HUES64 (cell line): ENCODE data around the gene SKIC2.

Experiments used
- H3K27ac ChIP-seq: 2 replicates; pipeline ENCODE4 v1.7.0; 2013; ENCODE audit warnings: low read depth, low read length, inconsistent platforms
- H3K27me3 ChIP-seq: 2 replicates; pipeline ENCODE4 v1.6.1; 2013; ENCODE audit warnings: mild to moderate bottlenecking, low read length; ENCODE audit not compliant: insufficient read depth
- H3K36me3 ChIP-seq: 2 replicates; pipeline ENCODE4 v1.6.1; 2013; ENCODE audit warnings: mild to moderate bottlenecking, low read length; ENCODE audit not compliant: insufficient read depth
- H3K4me1 ChIP-seq: 2 replicates; pipeline ENCODE4 v1.6.1; 2013; ENCODE audit warnings: mild to moderate bottlenecking, low read length, moderate library complexity; ENCODE audit not compliant: insufficient read depth
- H3K4me3 ChIP-seq: 2 replicates; pipeline ENCODE4 v1.5.1; 2013; ENCODE audit warnings: mild to moderate bottlenecking, low read length, moderate library complexity
- H3K9ac ChIP-seq: 2 replicates; pipeline ENCODE4 v1.6.1; 2013; ENCODE audit warnings: mild to moderate bottlenecking, low read depth, low read length
- H3K9me3 ChIP-seq: 2 replicates; pipeline ENCODE4 v1.6.1; 2013; ENCODE audit warnings: low read depth, low read length; ENCODE audit not compliant: insufficient read depth
- WGBS: fragments of 150-250, 120-280 bp; methylation state at CpG from one replicate; pipeline ENCODE4 v1.1.7; 2013; ENCODE audit warnings: missing lambda C conversion rate; 5-methylcytosine and 5-hydroxymethylcytosine counted together

The SKIC2 gene

DNA sequence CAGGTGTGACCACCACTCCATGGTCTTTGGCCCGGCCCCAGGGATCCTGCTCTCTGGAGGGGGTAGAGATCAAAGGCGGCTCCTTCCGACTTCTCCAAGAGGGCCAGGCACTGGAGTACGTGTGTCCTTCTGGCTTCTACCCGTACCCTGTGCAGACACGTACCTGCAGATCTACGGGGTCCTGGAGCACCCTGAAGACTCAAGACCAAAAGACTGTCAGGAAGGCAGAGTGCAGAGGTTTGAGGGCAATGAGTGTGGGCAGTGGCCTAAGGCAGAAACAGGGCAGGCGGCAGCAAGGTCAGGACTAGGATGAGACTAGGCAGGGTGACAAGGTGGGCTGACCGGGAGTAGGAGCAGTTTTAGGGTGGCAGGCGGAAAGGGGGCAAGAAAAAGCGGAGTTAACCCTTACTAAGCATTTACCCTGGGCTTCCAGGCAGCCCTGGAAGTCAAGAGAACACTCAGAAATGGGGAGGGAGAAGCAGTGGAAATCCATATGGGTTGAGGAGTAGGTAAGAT lies 12.5 kb upstream of the SKIC2 start:
- Histone ChIP-seq H3K27me3 (no peaks in the 10 kb centered on the region), H3K36me3 (peaks cover 7% of the 10 kb centered on the region), H3K4me3 (no peak overlapping the region), H3K9ac (no peak overlapping the region), H3K4me1 (peaks cover 8% of the 10 kb centered on the region; the same call in 1 of the 2 replicates), H3K27ac (no peak overlapping the region), H3K9me3 (no peaks in the 10 kb centered on the region)
- WGBS = 86% methylated on average over 11 of the region's 11 CpGs

GRCh38 chr6:31947070-31947675 lies 11.8 kb upstream of the SKIC2 start:
- Histone ChIP-seq H3K27ac (no peak overlapping the region), H3K4me3 (no peak overlapping the region), H3K9me3 (no peaks in the 10 kb centered on the region), H3K36me3 (peaks cover 14% of the 10 kb centered on the region), H3K9ac (no peak overlapping the region), H3K27me3 (no peaks in the 10 kb centered on the region), H3K4me1 (peaks cover 8% of the 10 kb centered on the region; the same call in 1 of the 2 replicates)
- 88% methylated on average over 24 of the region's 24 CpGs for WGBS

DNA sequence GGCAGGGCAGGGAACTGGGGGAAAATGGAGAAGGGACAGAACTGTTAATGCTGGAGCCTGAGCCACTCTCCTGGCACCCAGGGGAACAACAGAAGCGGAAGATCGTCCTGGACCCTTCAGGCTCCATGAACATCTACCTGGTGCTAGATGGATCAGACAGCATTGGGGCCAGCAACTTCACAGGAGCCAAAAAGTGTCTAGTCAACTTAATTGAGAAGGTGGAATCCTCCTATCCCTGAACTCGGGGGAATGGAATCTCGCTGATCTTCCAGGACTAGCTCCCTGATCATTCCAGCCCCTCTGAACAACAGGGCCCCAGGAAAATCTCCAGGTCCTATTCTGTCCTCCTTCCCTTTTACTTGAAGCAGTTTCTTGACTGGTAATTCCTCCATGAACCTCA lies 11.1 kb upstream of the SKIC2 start:
- Histone ChIP-seq H3K9me3 (no peaks in the 10 kb centered on the region), H3K9ac (no peak overlapping the region), H3K4me3 (no peak overlapping the region), H3K27ac (no peak overlapping the region), H3K4me1 (peaks cover 8% of the 10 kb centered on the region; the same call in 1 of the 2 replicates), H3K36me3 (peaks cover 16% of the 10 kb centered on the region), H3K27me3 (no peaks in the 10 kb centered on the region)
- 86% methylated on average over 4 of the region's 4 CpGs for WGBS

- peaks cover 8% of the 10 kb centered on the region; the same call in 1 of the 2 replicates for H3K4me1 ChIP-seq
- 86% methylated on average over 5 of the region's 5 CpGs for WGBS
These were observed 10.7 kb upstream of the SKIC2 start for GRCh38 chr6:31948306-31948705.

GRCh38 chr6:31948753-31949413 lies 10.1 kb upstream of the SKIC2 start:
- Histone ChIP-seq H3K9me3 (no peaks in the 10 kb centered on the region), H3K27me3 (no peaks in the 10 kb centered on the region), H3K27ac (no peak overlapping the region), H3K4me3 (no peak overlapping the region), H3K4me1 (peaks cover 8% of the 10 kb centered on the region; the same call in 1 of the 2 replicates), H3K36me3 (peaks cover 26% of the 10 kb centered on the region), H3K9ac (no peak overlapping the region)
- WGBS = 89% methylated on average over 6 of the region's 6 CpGs

More at GRCh38 chr6:31948306-31948705, 10.7 kb upstream of the SKIC2 start:
- no peak overlapping the region for H3K27ac ChIP-seq
- H3K9me3 ChIP-seq = no peaks in the 10 kb centered on the region
- H3K27me3 ChIP-seq = no peaks in the 10 kb centered on the region
- no peak overlapping the region for H3K4me3 ChIP-seq
- H3K9ac ChIP-seq = no peak overlapping the region
- H3K36me3 ChIP-seq = peaks cover 21% of the 10 kb centered on the region

- Histone ChIP-seq H3K9ac (no peak overlapping the region), H3K9me3 (no peaks in the 10 kb centered on the region), H3K4me3 (no peak overlapping the region), H3K27ac (no peak overlapping the region), H3K27me3 (no peaks in the 10 kb centered on the region), H3K4me1 (peaks cover 8% of the 10 kb centered on the region; the same call in 1 of the 2 replicates), H3K36me3 (peaks cover 38% of the 10 kb centered on the region)
- WGBS = 93% methylated on average over 7 of the region's 7 CpGs
These were observed 8.9 kb upstream of the SKIC2 start for GRCh38 chr6:31949926-31950548.

- peaks cover 56% of the 10 kb centered on the region for H3K36me3 ChIP-seq
- no peaks in the 10 kb centered on the region for H3K4me1 ChIP-seq
- H3K27ac ChIP-seq = no peak overlapping the region
- no peaks in the 10 kb centered on the region for H3K9me3 ChIP-seq
- H3K27me3 ChIP-seq = no peaks in the 10 kb centered on the region
- 82% methylated on average over 5 of the region's 5 CpGs for WGBS
- H3K4me3 ChIP-seq = no peak overlapping the region
- no peak overlapping the region for H3K9ac ChIP-seq
These were observed 6.7 kb upstream of the SKIC2 start for GRCh38 chr6:31952140-31952805.

DNA sequence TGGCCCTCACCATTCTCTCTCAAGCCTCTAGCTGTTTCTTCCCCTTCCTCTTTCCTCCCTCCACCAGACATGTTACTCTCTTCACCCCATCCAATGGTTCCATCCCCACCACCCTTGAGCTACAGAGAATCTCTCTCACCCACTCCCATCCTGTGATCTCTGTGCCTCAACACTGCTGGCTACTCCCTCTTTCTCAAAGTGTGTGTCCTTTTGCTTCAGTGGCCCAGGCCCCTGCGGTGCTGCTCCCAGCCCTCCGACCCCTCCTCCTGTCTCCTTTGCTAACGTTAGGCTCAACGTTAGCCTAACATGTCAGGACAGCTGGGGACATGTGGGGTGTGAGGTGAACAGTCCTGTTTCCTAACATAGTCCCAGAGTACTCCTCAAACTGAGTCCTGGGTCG lies 6.1 kb upstream of the SKIC2 start:
- Histone ChIP-seq H3K36me3 (peaks cover 59% of the 10 kb centered on the region), H3K4me1 (0 out of 2 replicates have a peak, but pooled peaks cover 2% of the 10 kb centered on the region), H3K9ac (no peak overlapping the region), H3K27me3 (no peaks in the 10 kb centered on the region), H3K9me3 (no peaks in the 10 kb centered on the region), H3K27ac (no peak overlapping the region), H3K4me3 (no peak overlapping the region)
- 90% methylated on average over 4 of the region's 5 CpGs for WGBS

DNA sequence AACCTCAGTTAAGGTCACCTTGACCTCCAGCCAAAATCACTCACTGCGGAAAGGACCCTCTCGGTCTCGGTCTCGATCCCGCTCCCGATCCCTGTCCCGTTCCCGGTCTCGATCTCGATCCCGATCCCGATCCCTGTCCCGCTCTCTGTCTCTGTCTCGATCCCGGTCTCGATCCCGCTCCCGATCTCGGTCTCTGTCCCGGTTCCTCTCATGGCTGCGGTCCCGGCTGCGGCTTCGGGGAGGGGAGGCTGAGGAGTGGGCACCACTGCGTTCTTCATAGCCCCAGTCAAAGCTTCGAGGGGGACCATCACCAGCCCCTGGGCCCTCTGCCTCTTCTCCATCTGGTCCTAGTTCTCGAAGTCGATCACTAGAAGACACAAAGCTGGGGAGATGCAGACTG lies 4.5 kb upstream of the SKIC2 start:
- Histone ChIP-seq H3K9ac (no peak overlapping the region), H3K9me3 (no peaks in the 10 kb centered on the region), H3K27ac (no peak overlapping the region), H3K4me3 (no peak overlapping the region), H3K4me1 (0 out of 2 replicates have a peak, but pooled peaks cover 4% of the 10 kb centered on the region), H3K27me3 (no peaks in the 10 kb centered on the region), H3K36me3 (peaks cover 59% of the 10 kb centered on the region)
- WGBS = 97% methylated on average over 28 of the region's 28 CpGs

DNA sequence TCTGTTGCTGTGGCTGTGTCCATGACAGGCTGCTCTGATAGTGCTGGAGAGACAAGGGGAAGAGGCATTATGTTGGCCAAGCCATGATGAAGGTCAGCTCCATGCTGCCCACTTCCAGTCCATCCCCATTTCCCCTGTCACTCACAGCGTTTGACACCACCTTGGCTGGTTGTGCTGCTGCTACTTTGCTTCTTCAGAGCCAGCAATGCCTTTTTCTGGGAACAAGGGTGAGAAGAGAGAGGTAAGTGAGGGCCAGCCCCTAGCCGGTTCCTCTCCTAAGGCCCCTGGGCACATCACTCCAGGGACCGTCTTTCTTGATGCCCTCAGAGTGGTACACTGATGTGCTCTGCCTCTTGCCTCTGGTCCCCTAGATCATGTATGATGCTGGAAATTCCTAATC lies 2.2 kb upstream of the SKIC2 start:
- Histone ChIP-seq H3K4me3 (no peak overlapping the region), H3K27ac (no peak overlapping the region), H3K36me3 (peaks cover 66% of the 10 kb centered on the region), H3K9ac (no peak overlapping the region), H3K27me3 (no peaks in the 10 kb centered on the region), H3K4me1 (0 out of 2 replicates have a peak, but pooled peaks cover 4% of the 10 kb centered on the region), H3K9me3 (no peaks in the 10 kb centered on the region)
- WGBS = 97% methylated on average over 3 of the region's 3 CpGs

- Histone ChIP-seq H3K36me3 (peaks cover 71% of the 10 kb centered on the region), H3K27me3 (no peaks in the 10 kb centered on the region), H3K9me3 (no peaks in the 10 kb centered on the region)
These were observed 599 bp upstream of the SKIC2 start for GRCh38 chr6:31958412-31958740.

More at GRCh38 chr6:31958412-31958740, 599 bp upstream of the SKIC2 start:
- 0 out of 2 replicates have a peak, but pooled peaks cover 4% of the 10 kb centered on the region for H3K4me1 ChIP-seq
- WGBS = 8% methylated on average over 11 of the region's 11 CpGs
- H3K9ac ChIP-seq = peak overlapping the region; percentile 77
- H3K4me3 ChIP-seq = peak overlapping the region; percentile 87
- H3K27ac ChIP-seq = peak overlapping the region; percentile 49; the same call in 1 of the 2 replicates
